Lung (tissue), 16 donors: ENCODE measurements around the gene HLX. TPM values are rescaled to one million over a fixed set of nuclear protein-coding genes. Genes with fewer than 3 reads are reported as not detected.
A peak's percentile ranks its signal among the peaks of the same experiment; 100 is the strongest.

Source experiments
- ATAC-seq: fragments of 200-7000 bp; cut with Tn5 transposase; one replicate; pipeline ENCODE4 v1.9.1; 2020; ENCODE audit warnings: moderate number of reproducible peaks; ENCODE audit not compliant: insufficient read depth, low FRiP score
- DNase-seq, 3 donors: peaks; one replicate each; pipeline ENCODE4 v3.0.0-alpha.2; 2013 to 2017
- H3K27ac ChIP-seq, 2 donors: one replicate each; pipeline ENCODE4 v1.5.1; 2013; ENCODE audit warnings: mild to moderate bottlenecking in 2 of 2, moderate library complexity in 2 of 2, control low read depth in 1 of 2, inconsistent platforms in 1 of 2, low read depth in 1 of 2, low read length in 1 of 2
- H3K27me3 ChIP-seq, 3 donors: one replicate each; pipeline ENCODE4 v1.5.1; 2013; ENCODE audit warnings: low read length in 2 of 3; ENCODE audit not compliant: control insufficient read depth in 3 of 3, insufficient read depth in 3 of 3
- H3K36me3 ChIP-seq, 4 donors: one replicate each; pipeline ENCODE4 v1.5.1; 2013; ENCODE audit warnings: low read length in 4 of 4, mild to moderate bottlenecking in 1 of 4, moderate library complexity in 1 of 4; ENCODE audit not compliant: control insufficient read depth in 4 of 4, insufficient read depth in 4 of 4
- H3K4me1 ChIP-seq, 5 donors: one replicate each; pipeline ENCODE4 v1.5.1; 2013; ENCODE audit warnings: low read length in 5 of 5, mild to moderate bottlenecking in 2 of 5, moderate library complexity in 1 of 5; ENCODE audit not compliant: control insufficient read depth in 5 of 5, insufficient read depth in 5 of 5
- H3K4me3 ChIP-seq: one replicate; pipeline ENCODE4 v1.5.1; 2013; ENCODE audit warnings: mild to moderate bottlenecking, control low read depth, moderate library complexity
- H3K9ac ChIP-seq, 2 donors: one replicate each; pipeline ENCODE4 v1.5.1; 2013; ENCODE audit warnings: low read length in 2 of 2, control low read depth in 1 of 2; ENCODE audit not compliant: insufficient read depth in 1 of 2
- H3K9me3 ChIP-seq, 4 donors: one replicate each; pipeline ENCODE4 v1.5.1; 2013; ENCODE audit warnings: low read length in 3 of 4, mild to moderate bottlenecking in 1 of 4, moderate library complexity in 1 of 4; ENCODE audit not compliant: control insufficient read depth in 4 of 4, insufficient read depth in 3 of 4
- CTCF ChIP-seq: IDR thresholded peaks from 2 replicates; pipeline ENCODE4 v1.5.1; 2012; ENCODE audit warnings: mild to moderate bottlenecking; ENCODE audit errors: control extremely low read depth, extremely low read depth
- WGBS, 2 donors: extraction: QIAGEN DNeasy Blood & Tissue Kit; methylation state at CpG; one replicate each; pipeline ENCODE4 v1.1.7; 2013; 5-methylcytosine and 5-hydroxymethylcytosine counted together
- long read RNA-seq, 5 donors: transcript quantifications; one replicate each; lab custom pipeline, GENCODE V29; 2026
- polyA plus RNA-seq, 2 donors: library from polyadenylated mRNA; stranded (reverse); fragments of 200-250 nt; gene quantifications; one replicate each; pipeline ENCODE4 v1.2.1, GENCODE V29; 2013
- total RNA-seq, 2 donors: library from RNA; depleted of rRNA in 1 of 2; stranded (reverse); fragments of >200 nt in 1 of 2; gene quantifications; one replicate each; pipeline ENCODE4 v1.2.1, GENCODE V29; 2014 to 2021
- donor health status: control.
- donor health status: control.
- donor health status: Bipolar disorder and iron deficiency.
- donor health status: healthy.
- donor health status: DM: yes; HTN: yes; CAD: no.

The HLX gene
- 10 to 100 TPM; 20.9 to 36.7 TPM for total RNA-seq
- 10 to 100 TPM; 14.8 to 30.5 TPM for polyA plus RNA-seq
- long read RNA-seq, donor 1, full-length matches to known transcripts: 53 of 53 reads
- long read RNA-seq, donor 1, partial matches to known transcripts: 0 of 53 reads
- long read RNA-seq, donor 1, other reads (novel, unspliced or antisense): 0 of 53 reads
- long read RNA-seq, donor 2, full-length matches to known transcripts: 33 of 33 reads
- long read RNA-seq, donor 2, partial matches to known transcripts: 0 of 33 reads
- long read RNA-seq, donor 2, other reads (novel, unspliced or antisense): 0 of 33 reads
- long read RNA-seq, donor 3, full-length matches to known transcripts: 32 of 32 reads
- long read RNA-seq, donor 3, partial matches to known transcripts: 0 of 32 reads
- long read RNA-seq, donor 3, other reads (novel, unspliced or antisense): 0 of 32 reads
- long read RNA-seq, donor 4, full-length matches to known transcripts: 28 of 28 reads
- long read RNA-seq, donor 4, partial matches to known transcripts: 0 of 28 reads
- long read RNA-seq, donor 4, other reads (novel, unspliced or antisense): 0 of 28 reads
- long read RNA-seq, donor 5, full-length matches to known transcripts: 56 of 62 reads
- long read RNA-seq, donor 5, partial matches to known transcripts: 6 of 62 reads
- long read RNA-seq, donor 5, other reads (novel, unspliced or antisense): 0 of 62 reads

- H3K9me3 ChIP-seq: no peaks in the 10 kb centered on the region
- peaks cover 0 to 71% (median 9%) of the 10 kb centered on the region in 5 donors for H3K4me1 ChIP-seq
- peaks cover 0 to 48% (median 5%) of the 10 kb centered on the region in 3 donors for H3K27me3 ChIP-seq
- WGBS, 2 donors: 0 to 2% methylated on average over 26 of the region's 26 CpGs
- H3K27ac ChIP-seq: peak within 1 kb of the TSS; percentile 89 to 91
- DNase-seq (peak; percentile 97 to 99 (median 99)), ATAC-seq (peak; percentile 85)
- H3K36me3 ChIP-seq: peaks cover 0 to 39% (median 10%) of the 10 kb centered on the region in 4 donors
- peak within 1 kb of the TSS; percentile 41 to 96 for H3K9ac ChIP-seq
- no peak for TF ChIP-seq CTCF
- H3K4me3 ChIP-seq: peak within 1 kb of the TSS; percentile 83
Measured at GRCh38 chr1:220879076-220879508, at the start of gene HLX. HLX (plus strand) TSS chr1:220879443; CDS start chr1:220879858, 415 bp downstream.

GRCh38 chr1:220833436-220833835, 45.8 kb upstream of the HLX start:
- no peaks in the 10 kb centered on the region for H3K27me3 ChIP-seq
- DNase-seq (no peak), ATAC-seq (no peak)
- TF ChIP-seq CTCF: no peak
- no peak overlapping the region for H3K9ac ChIP-seq
- H3K4me3 ChIP-seq: no peak overlapping the region
- peaks cover 0 to 3% (median 0%) of the 10 kb centered on the region in 4 donors for H3K9me3 ChIP-seq
- H3K36me3 ChIP-seq: peaks cover 0 to 2% (median 0%) of the 10 kb centered on the region in 4 donors
- H3K27ac ChIP-seq: no peak overlapping the region
- H3K4me1 ChIP-seq: peaks cover 0 to 14% (median 2%) of the 10 kb centered on the region in 5 donors
- WGBS, 2 donors: 91 to 97% methylated on average over 2 of the region's 2 CpGs

- no peak overlapping the region for H3K27ac ChIP-seq
- H3K9ac ChIP-seq: no peak overlapping the region
- no peaks in the 10 kb centered on the region for H3K27me3 ChIP-seq
- no peak overlapping the region for H3K4me3 ChIP-seq
- DNase-seq (no peak), ATAC-seq (no peak)
- peaks cover 0 to 2% (median 0%) of the 10 kb centered on the region in 4 donors for H3K36me3 ChIP-seq
- TF ChIP-seq CTCF: no peak
- peaks cover 0 to 3% (median 0%) of the 10 kb centered on the region in 4 donors for H3K9me3 ChIP-seq
- 92 to 95% methylated on average over 4 of the region's 4 CpGs for WGBS, 2 donors
- peaks cover 0 to 5% (median under 1%) of the 10 kb centered on the region in 5 donors for H3K4me1 ChIP-seq
Measured at GRCh38 chr1:220834155-220834870, 44.9 kb upstream of the HLX start.
